ENCODE data around the gene MBNL1. TPM values are rescaled to one million over a fixed set of nuclear protein-coding genes. Genes with fewer than 3 reads are reported as not detected.

Gene MBNL1
- total and polyA plus RNA-seq, 2 of the 4 experiments (the other 2 are of a cell fraction) = 127 to 664 TPM

DNA sequence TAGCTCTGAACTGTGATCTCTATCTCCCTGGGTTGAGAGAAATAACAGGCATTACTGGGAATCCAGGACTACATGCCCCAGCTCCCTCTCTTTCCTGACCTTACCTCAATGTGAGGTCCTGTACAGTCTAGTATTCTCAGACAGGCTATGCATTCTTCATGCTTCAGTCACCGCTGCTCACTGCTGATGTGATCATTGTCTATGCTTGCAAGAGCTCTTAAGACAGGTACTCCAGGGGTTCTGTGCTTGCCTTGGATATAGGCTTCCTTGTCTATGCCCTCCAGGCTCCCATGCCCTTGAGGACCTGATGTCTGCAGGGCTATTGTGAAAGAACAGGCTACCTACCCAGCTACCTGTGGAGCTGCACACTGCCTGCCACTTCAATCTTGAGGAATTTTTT, 183.6 kb downstream of the MBNL1 start:
- ATAC-seq (ENCODE audit: low read depth) = no peak; the same call in none of the 2 replicates
- Histone ChIP-seq H3K9ac (ENCODE audit: low read depth, low read length) (no peak overlapping the region), H3K4me1 (ENCODE audit: control insufficient read depth, insufficient read depth, low read length) (no peaks in the 10 kb centered on the region; the same call in 1 of the 2 replicates), H3K9me3 (ENCODE audit: control insufficient read depth, insufficient read depth, low read length) (no peaks in the 10 kb centered on the region), H3K79me1 (ENCODE audit: low read depth in 1 of 2, low read length in 2 of 2) (peaks cover 26 to 46% of the 10 kb centered on the region in 2 experiments), H3K4me2 (ENCODE audit: low read depth, low read length) (no peak overlapping the region), H3K36me3 (ENCODE audit: control insufficient read depth, insufficient read depth, low read length) (peaks cover 19% of the 10 kb centered on the region), H2BK20ac (ENCODE audit: low read depth, low read length) (no peak overlapping the region), H2AK9ac (replicated peaks; ENCODE audit: low read depth, low read length, poor library complexity) (no peak overlapping the region), H4K5ac (ENCODE audit: low read depth, low read length) (no peak overlapping the region), H3K4me3 (ENCODE audit: insufficient read depth, low read depth, low read length) (no peak overlapping the region), H3K27me3 (ENCODE audit: control insufficient read depth, insufficient read depth, low read length) (no peaks in the 10 kb centered on the region), H2BK5ac (ENCODE audit: low read depth, low read length, poor library complexity, severe bottlenecking) (peak overlapping the region; percentile 17), H4K20me1 (ENCODE audit: insufficient read depth, low read length) (0 out of 2 replicates have a peak, but pooled peaks cover 3% of the 10 kb centered on the region), H2AK5ac (ENCODE audit: low read depth, low read length) (no peak overlapping the region), H3K14ac (replicated peaks; ENCODE audit: low read depth, low read length) (no peak overlapping the region), H3K9me1 (ENCODE audit: insufficient read depth, low read length) (peaks cover 10% of the 10 kb centered on the region), H2AFZ (replicated peaks; ENCODE audit: low read length, poor library complexity) (no peak overlapping the region), H2BK120ac (ENCODE audit: low read depth, low read length) (no peak overlapping the region), H3K18ac (ENCODE audit: low read depth, low read length) (no peak overlapping the region), H3K56ac (ENCODE audit: extremely low read depth, insufficient read depth, low read length) (no peak overlapping the region), H3K27ac (ENCODE audit: insufficient read depth, low read length) (no peak overlapping the region), H3K4ac (ENCODE audit: low read depth, low read length) (no peak overlapping the region), H4K8ac (ENCODE audit: low read depth in 2 of 2, low read length in 2 of 2) (no peak overlapping the region), H2BK15ac (ENCODE audit: low read depth, low read length) (no peak overlapping the region), H3K23ac (ENCODE audit: low read depth, low read length) (no peak overlapping the region), H4K91ac (ENCODE audit: insufficient read depth, low read depth, low read length) (no peak overlapping the region)
- 0 out of 2 replicates have a peak, but pooled peaks have one; percentile 4 for TF ChIP-seq CEBPB (IDR thresholded peaks at IDR 0.05; ENCODE audit: low read depth, low read length)
- TF ChIP-seq, protein P1, sequence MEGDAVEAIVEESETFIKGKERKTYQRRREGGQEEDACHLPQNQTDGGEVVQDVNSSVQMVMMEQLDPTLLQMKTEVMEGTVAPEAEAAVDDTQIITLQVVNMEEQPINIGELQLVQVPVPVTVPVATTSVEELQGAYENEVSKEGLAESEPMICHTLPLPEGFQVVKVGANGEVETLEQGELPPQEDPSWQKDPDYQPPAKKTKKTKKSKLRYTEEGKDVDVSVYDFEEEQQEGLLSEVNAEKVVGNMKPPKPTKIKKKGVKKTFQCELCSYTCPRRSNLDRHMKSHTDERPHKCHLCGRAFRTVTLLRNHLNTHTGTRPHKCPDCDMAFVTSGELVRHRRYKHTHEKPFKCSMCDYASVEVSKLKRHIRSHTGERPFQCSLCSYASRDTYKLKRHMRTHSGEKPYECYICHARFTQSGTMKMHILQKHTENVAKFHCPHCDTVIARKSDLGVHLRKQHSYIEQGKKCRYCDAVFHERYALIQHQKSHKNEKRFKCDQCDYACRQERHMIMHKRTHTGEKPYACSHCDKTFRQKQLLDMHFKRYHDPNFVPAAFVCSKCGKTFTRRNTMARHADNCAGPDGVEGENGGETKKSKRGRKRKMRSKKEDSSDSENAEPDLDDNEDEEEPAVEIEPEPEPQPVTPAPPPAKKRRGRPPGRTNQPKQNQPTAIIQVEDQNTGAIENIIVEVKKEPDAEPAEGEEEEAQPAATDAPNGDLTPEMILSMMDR (conservative IDR thresholded peaks at IDR 0.05; ENCODE audit: low read depth, low read length) = no peak
- DNase-seq = peak; percentile 51
- ChIA-PET POLR2A (ENCODE audit: unreplicated experiment) (no interaction called here), CTCF (interaction anchor here (0.7 kb wide), 1 partner anchor 14 kb away, joined by 3 read pairs; no protein-coding TSS in a partner anchor)
- dilution Hi-C loops (cut with HindIII; ENCODE audit: low sequenced_read_pairs, unreplicated experiment) (no loop called here), in situ Hi-C loops (cut with MboI; ENCODE audit: low sequenced_read_pairs) (no loop called here), intact Hi-C loops (cut with micrococcal nuclease) (no loop called here)
- BruUV-seq (replicated peaks) = no TSS peak
- no CpG with 5 or more reads among the region's 1 CpG for WGBS, 2 experiments (ENCODE audit: extremely low coverage in 2 of 2, insufficient read length in 1 of 2)
